ENCODE data around the gene KATNAL1.

Gene KATNAL1

GRCh38 chr13:30332456-30333143, 25.2 kb upstream of the KATNAL1 start:
- DNase-seq (ENCODE audit: low read depth in 2 of 2) = no peak

- no peak for DNase-seq (ENCODE audit: low read depth in 2 of 2)
Observed at GRCh38 chr13:30331331-30331771, 24.0 kb upstream of the KATNAL1 start.

GRCh38 chr13:30329009-30329585, 21.7 kb upstream of the KATNAL1 start:
- DNase-seq (ENCODE audit: low read depth in 2 of 2) = no peak

- no peak for DNase-seq (ENCODE audit: low read depth in 2 of 2)
Observed at GRCh38 chr13:30325668-30326067, 18.3 kb upstream of the KATNAL1 start.

- DNase-seq (ENCODE audit: low read depth in 2 of 2) = no peak
Observed at GRCh38 chr13:30323524-30323923, 16.2 kb upstream of the KATNAL1 start.

- DNase-seq (ENCODE audit: low read depth in 2 of 2) = no peak
Observed at GRCh38 chr13:30322428-30322827, 15.1 kb upstream of the KATNAL1 start.

GRCh38 chr13:30321256-30321655, 13.9 kb upstream of the KATNAL1 start:
- DNase-seq (ENCODE audit: low read depth in 2 of 2) = no peak

- no peak for DNase-seq (ENCODE audit: low read depth in 2 of 2)
Observed at GRCh38 chr13:30319655-30320054, 12.3 kb upstream of the KATNAL1 start.

- no peak for DNase-seq (ENCODE audit: low read depth in 2 of 2)
Observed at GRCh38 chr13:30319130-30319529, 11.8 kb upstream of the KATNAL1 start.

- no peak for DNase-seq (ENCODE audit: low read depth in 2 of 2)
Observed at GRCh38 chr13:30318026-30318425, 10.7 kb upstream of the KATNAL1 start.

GRCh38 chr13:30314562-30314961, 7.2 kb upstream of the KATNAL1 start:
- no peak for DNase-seq (ENCODE audit: low read depth in 2 of 2)

GRCh38 chr13:30314069-30314468, 6.7 kb upstream of the KATNAL1 start:
- no peak for DNase-seq (ENCODE audit: low read depth in 2 of 2)

GRCh38 chr13:30313311-30313710, 6.0 kb upstream of the KATNAL1 start:
- no peak for DNase-seq (ENCODE audit: low read depth in 2 of 2)

- no peak for DNase-seq (ENCODE audit: low read depth in 2 of 2)
Observed at GRCh38 chr13:30312904-30313303, 5.6 kb upstream of the KATNAL1 start.

- DNase-seq (ENCODE audit: low read depth in 2 of 2) = no peak
Observed at GRCh38 chr13:30308548-30308947, 1.2 kb upstream of the KATNAL1 start.

GRCh38 chr13:30307971-30308290, 580 bp upstream of the KATNAL1 start:
- no peak for DNase-seq (ENCODE audit: low read depth in 2 of 2)

- peak; percentile 76 to 79 for DNase-seq (ENCODE audit: low read depth in 2 of 2)
Observed at GRCh38 chr13:30306762-30307193, 573 bp downstream of the KATNAL1 start.

- DNase-seq (ENCODE audit: low read depth in 2 of 2) = no peak
Observed at GRCh38 chr13:30305456-30305970, 1.8 kb downstream of the KATNAL1 start.

- DNase-seq (ENCODE audit: low read depth in 2 of 2) = no peak
Observed at GRCh38 chr13:30303269-30303668, 4.1 kb downstream of the KATNAL1 start.

GRCh38 chr13:30301827-30302226, 5.5 kb downstream of the KATNAL1 start:
- no peak for DNase-seq (ENCODE audit: low read depth in 2 of 2)

GRCh38 chr13:30300596-30300995, 6.8 kb downstream of the KATNAL1 start:
- DNase-seq (ENCODE audit: low read depth in 2 of 2) = no peak

GRCh38 chr13:30299786-30300185, 7.6 kb downstream of the KATNAL1 start:
- DNase-seq (ENCODE audit: low read depth in 2 of 2) = no peak

- DNase-seq (ENCODE audit: low read depth in 2 of 2) = no peak
Observed at GRCh38 chr13:30295116-30295515, 12.2 kb downstream of the KATNAL1 start.

- DNase-seq (ENCODE audit: low read depth in 2 of 2) = no peak
Observed at GRCh38 chr13:30294004-30294403, 13.3 kb downstream of the KATNAL1 start.

All from stimulated activated CD8-positive, alpha-beta memory T cell treated with anti-CD3 and anti-CD28 coated beads, Interleukin-7, amount 100 ng/mL, for 1 hour (primary cell).